IMR-90 (cell line): ENCODE results near the gene HOXB1.

Source experiments
- CEBPB ChIP-seq: IDR thresholded peaks from 2 replicates; pipeline ENCODE4 v1.6.1; 2012; ENCODE audit warnings: low read depth, low read length, improper control_type of control experiment
- CHD1 ChIP-seq: IDR thresholded peaks from 2 replicates; pipeline ENCODE4 v1.6.1; 2012; ENCODE audit warnings: low read depth, low read length, improper control_type of control experiment
- ELK1 ChIP-seq: fragments of 150-350 bp; IDR thresholded peaks from 2 replicates; pipeline ENCODE4 v1.6.1; 2016; ENCODE audit warnings: low read depth, mild to moderate bottlenecking, low read length, moderate library complexity, borderline replicate concordance
- FOS ChIP-seq: fragments of 150-350 bp; IDR thresholded peaks from 2 replicates; pipeline ENCODE4 v1.6.1; 2016; ENCODE audit warnings: low read depth, low read length
- MAZ ChIP-seq: IDR thresholded peaks from 2 replicates; pipeline ENCODE4 v1.6.1; 2012; ENCODE audit warnings: low read depth, mild to moderate bottlenecking, low read length, improper control_type of control experiment, moderate library complexity, borderline replicate concordance
- MXI1 ChIP-seq: IDR thresholded peaks from 2 replicates; pipeline ENCODE4 v1.6.1; 2012; ENCODE audit warnings: low read depth, mild to moderate bottlenecking, low read length, moderate library complexity, borderline replicate concordance
- POLR2A ChIP-seq: IDR thresholded peaks from 2 replicates; pipeline ENCODE4 v1.6.1; 2012; ENCODE audit warnings: mild to moderate bottlenecking, low read depth, low read length
- RAD21 ChIP-seq: IDR thresholded peaks from 2 replicates; pipeline ENCODE4 v1.6.1; 2012; ENCODE audit warnings: low read length, improper control_type of control experiment
- RFX5 ChIP-seq: IDR thresholded peaks from 2 replicates; pipeline ENCODE4 v1.8.0; 2012; ENCODE audit warnings: low read depth, mild to moderate bottlenecking, low read length, moderate library complexity
- TF ChIP-seq, protein P1 (sequence below): conservative IDR thresholded peaks from 2 replicates; pipeline ENCODE4 v1.5.1; 2012; ENCODE audit warnings: mild to moderate bottlenecking, low read depth, low read length, improper control_type of control experiment

GRCh38 chr17:48548523-48549280, 17.9 kb upstream of the HOXB1 start:
- TF ChIP-seq, protein P1, sequence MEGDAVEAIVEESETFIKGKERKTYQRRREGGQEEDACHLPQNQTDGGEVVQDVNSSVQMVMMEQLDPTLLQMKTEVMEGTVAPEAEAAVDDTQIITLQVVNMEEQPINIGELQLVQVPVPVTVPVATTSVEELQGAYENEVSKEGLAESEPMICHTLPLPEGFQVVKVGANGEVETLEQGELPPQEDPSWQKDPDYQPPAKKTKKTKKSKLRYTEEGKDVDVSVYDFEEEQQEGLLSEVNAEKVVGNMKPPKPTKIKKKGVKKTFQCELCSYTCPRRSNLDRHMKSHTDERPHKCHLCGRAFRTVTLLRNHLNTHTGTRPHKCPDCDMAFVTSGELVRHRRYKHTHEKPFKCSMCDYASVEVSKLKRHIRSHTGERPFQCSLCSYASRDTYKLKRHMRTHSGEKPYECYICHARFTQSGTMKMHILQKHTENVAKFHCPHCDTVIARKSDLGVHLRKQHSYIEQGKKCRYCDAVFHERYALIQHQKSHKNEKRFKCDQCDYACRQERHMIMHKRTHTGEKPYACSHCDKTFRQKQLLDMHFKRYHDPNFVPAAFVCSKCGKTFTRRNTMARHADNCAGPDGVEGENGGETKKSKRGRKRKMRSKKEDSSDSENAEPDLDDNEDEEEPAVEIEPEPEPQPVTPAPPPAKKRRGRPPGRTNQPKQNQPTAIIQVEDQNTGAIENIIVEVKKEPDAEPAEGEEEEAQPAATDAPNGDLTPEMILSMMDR, result no peak
- TF ChIP-seq FOS (no peak), POLR2A (no peak), RAD21 (no peak), CEBPB (no peak), MAZ (no peak), CHD1 (no peak), ELK1 (no peak), MXI1 (no peak), RFX5 (no peak)
